Retinal pigment epithelial cell (primary cell): ENCODE data around the gene RGS13.

Source experiments
- DNase-seq: peaks from one replicate; pipeline ENCODE4 v3.0.0-alpha.2; 2010; ENCODE audit warnings: low read depth
- H3K4me3 ChIP-seq: 2 replicates; pipeline ENCODE4 v1.5.1; 2011; ENCODE audit warnings: mild to moderate bottlenecking, low read length, control low read depth, moderate library complexity
- CTCF ChIP-seq: conservative IDR thresholded peaks from 2 replicates; pipeline ENCODE4 v1.5.1; 2011; ENCODE audit warnings: low read depth, low read length, control low read depth, inconsistent platforms

The RGS13 gene

GRCh38 chr1:192635939-192636338 is at the start of gene RGS13:
RGS13 (plus strand) TSS chr1:192636147; CDS start chr1:192644335, 8,188 bp downstream.
- no peak within 1 kb of the TSS for H3K4me3 ChIP-seq
- no peak for TF ChIP-seq CTCF
- no peak for DNase-seq

- no peak for TF ChIP-seq CTCF
- no peak for DNase-seq
- no peak overlapping the region for H3K4me3 ChIP-seq
Measured at GRCh38 chr1:192587386-192588266, 48.3 kb upstream of the RGS13 start.

- no peak overlapping the region for H3K4me3 ChIP-seq
- TF ChIP-seq CTCF: no peak
- DNase-seq: no peak
Measured at GRCh38 chr1:192588546-192588945, 47.4 kb upstream of the RGS13 start.

- TF ChIP-seq CTCF: no peak
- DNase-seq: no peak
- H3K4me3 ChIP-seq: no peak overlapping the region
Measured at GRCh38 chr1:192589813-192590212, 46.1 kb upstream of the RGS13 start.

GRCh38 chr1:192592517-192592916 is 43.4 kb upstream of the RGS13 start:
- no peak for TF ChIP-seq CTCF
- no peak for DNase-seq
- no peak overlapping the region for H3K4me3 ChIP-seq

- DNase-seq: no peak
- no peak overlapping the region for H3K4me3 ChIP-seq
- TF ChIP-seq CTCF: no peak
Measured at GRCh38 chr1:192592981-192593708, 42.8 kb upstream of the RGS13 start.
